Fibroblast of lung (primary cell): Measurements from ENCODE around the gene ABHD6.

ENCODE experiments used
- EZH2 ChIP-seq: IDR thresholded peaks from 2 replicates; pipeline ENCODE4 v1.5.1; 2012; ENCODE audit warnings: low read length, control low read depth, mild to moderate bottlenecking; ENCODE audit errors: missing control alignments
- TF ChIP-seq, protein P1 (sequence below), 2 donors: IDR thresholded peaks in 1 of 2; conservative IDR thresholded peaks in 1 of 2; 1 replicate in 1 of 2; 2 replicates in 1 of 2; pipeline ENCODE4 v1.5.1; 2011 to 2012; ENCODE audit warnings: low read length in 2 of 2, control low read depth in 1 of 2, inconsistent platforms in 1 of 2, low read depth in 1 of 2, mild to moderate bottlenecking in 1 of 2

DNA sequence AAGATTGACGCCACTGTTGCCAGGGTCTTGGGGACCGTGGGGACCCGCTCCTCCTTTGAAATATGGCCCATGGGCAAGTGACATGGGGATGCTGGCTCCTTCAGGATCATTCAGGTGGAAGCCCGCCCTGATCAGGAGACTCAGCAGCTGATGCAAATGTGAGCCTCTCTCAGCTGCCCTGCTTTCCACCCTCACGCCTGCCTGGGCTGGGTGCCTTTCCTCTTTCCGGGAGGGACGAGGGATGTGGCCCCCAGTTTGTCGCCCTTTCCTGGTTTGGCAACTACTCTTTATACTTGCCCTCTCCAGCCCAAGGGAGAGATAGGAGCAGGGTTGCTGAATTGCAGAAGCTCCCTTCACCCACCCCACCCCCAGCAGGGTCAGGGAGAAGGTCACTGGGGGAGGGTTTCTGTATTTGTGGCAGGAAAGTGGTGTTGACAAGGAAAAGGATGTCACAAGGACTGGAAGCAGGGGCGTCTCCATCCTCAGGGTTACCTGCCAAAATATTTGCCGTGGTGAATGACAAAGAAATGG lies 48.6 kb upstream of the ABHD6 start:
- TF ChIP-seq, protein P1, sequence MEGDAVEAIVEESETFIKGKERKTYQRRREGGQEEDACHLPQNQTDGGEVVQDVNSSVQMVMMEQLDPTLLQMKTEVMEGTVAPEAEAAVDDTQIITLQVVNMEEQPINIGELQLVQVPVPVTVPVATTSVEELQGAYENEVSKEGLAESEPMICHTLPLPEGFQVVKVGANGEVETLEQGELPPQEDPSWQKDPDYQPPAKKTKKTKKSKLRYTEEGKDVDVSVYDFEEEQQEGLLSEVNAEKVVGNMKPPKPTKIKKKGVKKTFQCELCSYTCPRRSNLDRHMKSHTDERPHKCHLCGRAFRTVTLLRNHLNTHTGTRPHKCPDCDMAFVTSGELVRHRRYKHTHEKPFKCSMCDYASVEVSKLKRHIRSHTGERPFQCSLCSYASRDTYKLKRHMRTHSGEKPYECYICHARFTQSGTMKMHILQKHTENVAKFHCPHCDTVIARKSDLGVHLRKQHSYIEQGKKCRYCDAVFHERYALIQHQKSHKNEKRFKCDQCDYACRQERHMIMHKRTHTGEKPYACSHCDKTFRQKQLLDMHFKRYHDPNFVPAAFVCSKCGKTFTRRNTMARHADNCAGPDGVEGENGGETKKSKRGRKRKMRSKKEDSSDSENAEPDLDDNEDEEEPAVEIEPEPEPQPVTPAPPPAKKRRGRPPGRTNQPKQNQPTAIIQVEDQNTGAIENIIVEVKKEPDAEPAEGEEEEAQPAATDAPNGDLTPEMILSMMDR (conservative IDR thresholded peaks at IDR 0.05 in 1 of 2, IDR thresholded peaks at IDR 0.05 in 1 of 2; ENCODE audit: low read depth in 1 of 2, low read length in 2 of 2): no peak
- TF ChIP-seq EZH2: no peak
